AG04450 (cell line): Measurements from ENCODE around the gene CDH13. TPM values are rescaled to one million over a fixed set of nuclear protein-coding genes. Genes with fewer than 3 reads are reported as not detected.

Source experiments
- CTCF ChIA-PET: fragments of 300-600, 350-600 bp; formaldehyde crosslinking; extraction: SDS; loops from one replicate; lab custom pipeline; 2022; ENCODE audit warnings: antibody characterized with exemption, inconsistent platforms; lab: Charles Lee
- POLR2A ChIA-PET: fragments of 350-600 bp; formaldehyde crosslinking; extraction: SDS; loops from one replicate; lab custom pipeline; 2021; ENCODE audit warnings: antibody characterized with exemption, inconsistent platforms; lab: Yijun Ruan, JAX
- DNase-seq: peaks from one replicate; pipeline ENCODE4 v3.0.0-alpha.2; 2011; ENCODE audit warnings: low read depth, low spot score
- H3K27ac ChIP-seq: one replicate; pipeline ENCODE4 v1.5.1; 2012; ENCODE audit warnings: low read depth, low read length, control low read depth
- H3K27me3 ChIP-seq: one replicate; pipeline ENCODE4 v1.6.0; 2012; ENCODE audit warnings: low read length; ENCODE audit not compliant: control insufficient read depth, insufficient read depth
- H3K4me3 ChIP-seq: 2 replicates; pipeline ENCODE4 v1.5.1; 2011; ENCODE audit warnings: mild to moderate bottlenecking, low read depth, low read length, control low read depth
- H3K9me3 ChIP-seq: 2 replicates; pipeline ENCODE4 v1.5.1; 2012; ENCODE audit warnings: low read length; ENCODE audit not compliant: control insufficient read depth, insufficient read depth
- CTCF ChIP-seq: IDR thresholded peaks from 2 replicates; pipeline ENCODE4 v1.5.1; 2011; ENCODE audit warnings: low read depth, low read length, control low read depth, inconsistent platforms
- polyA plus RNA-seq: library from polyadenylated mRNA; depleted of rRNA; stranded (reverse); fragments of >200 nt; gene quantifications from 2 replicates; pipeline ENCODE4 v1.2.3, GENCODE V29; 2011

Gene CDH13
- polyA plus RNA-seq, 1 experiment, result 55.0 TPM

DNA sequence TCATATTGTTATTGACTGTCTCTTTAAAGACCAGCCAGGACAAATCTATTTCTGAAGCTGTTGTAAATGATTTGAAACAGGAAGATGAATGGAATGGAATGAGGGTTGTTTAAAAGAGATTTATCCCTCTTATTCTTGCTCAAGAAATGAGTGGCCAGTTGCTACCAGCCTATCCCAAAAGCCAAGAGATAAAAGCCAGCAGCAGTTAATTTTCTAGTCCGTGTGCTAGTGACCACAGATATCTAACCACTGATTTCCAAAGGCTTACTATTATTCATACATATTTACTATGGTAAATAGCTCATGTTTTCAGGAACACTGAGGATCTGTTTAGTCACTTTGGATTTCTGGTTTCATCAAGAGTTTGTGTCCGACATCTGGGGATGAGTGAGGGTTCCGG is 105.7 kb downstream of the CDH13 start:
- no peak for DNase-seq
- Histone ChIP-seq H3K4me3 (no peak overlapping the region), H3K27ac (no peak overlapping the region), H3K27me3 (no peaks in the 10 kb centered on the region), H3K9me3 (no peaks in the 10 kb centered on the region)
- POLR2A ChIA-PET, result no interaction called here
- CTCF ChIA-PET, result interaction anchor here (1.5 kb wide), 1 partner anchor 124 kb away, joined by 3 read pairs; no protein-coding TSS in a partner anchor
- no peak for TF ChIP-seq CTCF

GRCh38 chr16:82735186-82735585 is 108.4 kb downstream of the CDH13 start:
- no peak for TF ChIP-seq CTCF
- no peak overlapping the region for H3K4me3 ChIP-seq
- ChIA-PET CTCF (interaction anchor here (1.8 kb wide), 1 partner anchor 131 kb away, joined by 4 read pairs; no protein-coding TSS in a partner anchor), POLR2A (no interaction called here)
- H3K27me3 ChIP-seq, result no peaks in the 10 kb centered on the region
- no peak overlapping the region for H3K27ac ChIP-seq
- DNase-seq, result no peak
- H3K9me3 ChIP-seq, result no peaks in the 10 kb centered on the region

DNA sequence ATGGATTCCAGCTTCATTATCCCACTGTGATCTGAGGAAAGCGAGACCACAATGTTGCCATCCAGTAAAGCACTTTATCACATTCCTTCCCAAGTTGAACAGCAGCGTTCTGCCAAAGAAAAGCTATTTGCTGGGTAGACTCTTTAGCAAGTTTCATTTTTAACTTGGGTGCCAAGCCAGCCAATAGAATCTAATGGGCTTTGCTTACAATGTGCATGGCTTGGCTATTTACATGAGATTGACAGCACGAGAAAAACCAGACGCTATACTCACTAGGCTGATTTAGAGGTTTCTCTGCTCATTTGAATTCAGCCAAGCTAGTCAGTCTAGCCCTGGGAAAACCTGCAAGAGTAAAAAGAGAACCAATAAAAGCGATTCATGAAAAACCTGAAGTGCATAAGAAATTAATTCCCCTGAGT is 108.9 kb downstream of the CDH13 start:
- ChIA-PET CTCF (interaction anchor here (1.8 kb wide), 1 partner anchor 131 kb away, joined by 4 read pairs; no protein-coding TSS in a partner anchor), POLR2A (no interaction called here)
- Histone ChIP-seq H3K9me3 (no peaks in the 10 kb centered on the region), H3K27me3 (no peaks in the 10 kb centered on the region), H3K4me3 (no peak overlapping the region), H3K27ac (no peak overlapping the region)
- TF ChIP-seq CTCF, result no peak
- DNase-seq, result no peak

DNA sequence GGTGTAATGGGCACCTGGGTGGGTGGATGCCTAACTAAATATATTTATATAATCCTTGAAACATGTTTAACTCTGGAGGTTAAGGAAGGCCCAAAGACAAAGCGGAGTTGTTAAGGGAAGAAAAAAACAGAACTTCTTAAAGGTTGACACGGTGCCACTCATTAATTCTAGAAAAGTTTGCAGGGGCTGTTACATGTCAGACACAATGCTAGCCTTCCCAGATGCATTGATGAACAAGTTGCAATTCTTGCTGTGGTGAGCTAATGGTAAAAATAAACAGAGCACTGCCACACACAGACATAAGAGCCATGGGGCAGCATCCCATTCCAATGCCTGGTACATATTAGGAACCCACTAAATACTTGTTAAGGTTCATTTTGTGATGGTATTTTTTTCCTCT is 109.5 kb downstream of the CDH13 start:
- Histone ChIP-seq H3K9me3 (no peaks in the 10 kb centered on the region), H3K4me3 (no peak overlapping the region), H3K27ac (no peak overlapping the region), H3K27me3 (no peaks in the 10 kb centered on the region)
- CTCF ChIA-PET, result interaction anchor here (1.8 kb wide), 1 partner anchor 132 kb away, joined by 4 read pairs; no protein-coding TSS in a partner anchor
- no peak for DNase-seq
- POLR2A ChIA-PET, result no interaction called here
- no peak for TF ChIP-seq CTCF

DNA sequence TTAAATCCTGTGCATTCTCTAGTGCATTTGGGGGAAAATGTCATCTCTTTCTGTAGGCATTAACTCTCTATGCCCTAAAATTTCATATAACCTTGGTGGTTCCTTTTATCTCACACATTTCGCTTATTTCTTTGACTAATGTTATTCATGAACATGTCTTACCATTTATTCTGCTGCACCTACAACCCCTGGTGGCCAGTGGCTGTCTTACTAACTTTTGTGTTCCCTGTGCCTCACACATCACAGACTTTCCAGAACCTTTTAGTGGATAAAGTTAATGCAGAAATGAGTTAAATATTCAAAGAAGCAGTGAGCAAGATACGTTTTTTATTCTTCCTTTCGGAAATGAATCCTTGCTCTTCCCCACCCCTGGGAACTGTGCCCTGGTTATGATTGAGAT is 111.9 kb downstream of the CDH13 start:
- Histone ChIP-seq H3K27ac (no peak overlapping the region), H3K4me3 (no peak overlapping the region), H3K9me3 (no peaks in the 10 kb centered on the region), H3K27me3 (no peaks in the 10 kb centered on the region)
- peak; percentile 46 for TF ChIP-seq CTCF
- CTCF ChIA-PET, result interaction anchor here (1.6 kb wide), 1 partner anchor 9 kb away, joined by 4 read pairs; no protein-coding TSS in a partner anchor
- no peak for DNase-seq
- POLR2A ChIA-PET, result no interaction called here
